GM12874 (cell line): Measurements from ENCODE around the gene ARHGEF37.

ENCODE experiments used
- TF ChIP-seq, protein P1 (sequence below): IDR thresholded peaks from 2 replicates; pipeline ENCODE4 v1.5.1; 2011; ENCODE audit warnings: low read depth, mild to moderate bottlenecking, control low read depth, low read length, moderate library complexity; ENCODE audit not compliant: insufficient read depth

Gene ARHGEF37

DNA sequence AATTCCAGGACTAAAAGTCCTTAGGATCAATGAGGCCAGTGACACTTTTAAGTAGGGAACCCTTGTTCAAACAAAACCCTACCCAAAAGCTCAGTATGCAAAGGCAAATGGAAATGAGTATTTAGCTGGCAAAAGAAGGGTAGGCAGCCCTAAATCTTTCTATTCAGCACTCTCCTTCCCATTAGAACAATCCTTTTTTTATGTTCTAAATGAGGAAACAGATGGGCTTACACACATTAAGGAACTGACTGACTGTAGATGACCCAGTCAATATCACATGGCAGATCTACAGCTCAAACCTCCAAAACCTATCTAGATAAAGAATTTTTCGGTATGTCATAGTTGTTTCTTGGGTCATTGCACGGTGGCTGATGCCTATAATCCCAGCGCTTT, 37.3 kb upstream of the ARHGEF37 start:
- TF ChIP-seq, protein P1, sequence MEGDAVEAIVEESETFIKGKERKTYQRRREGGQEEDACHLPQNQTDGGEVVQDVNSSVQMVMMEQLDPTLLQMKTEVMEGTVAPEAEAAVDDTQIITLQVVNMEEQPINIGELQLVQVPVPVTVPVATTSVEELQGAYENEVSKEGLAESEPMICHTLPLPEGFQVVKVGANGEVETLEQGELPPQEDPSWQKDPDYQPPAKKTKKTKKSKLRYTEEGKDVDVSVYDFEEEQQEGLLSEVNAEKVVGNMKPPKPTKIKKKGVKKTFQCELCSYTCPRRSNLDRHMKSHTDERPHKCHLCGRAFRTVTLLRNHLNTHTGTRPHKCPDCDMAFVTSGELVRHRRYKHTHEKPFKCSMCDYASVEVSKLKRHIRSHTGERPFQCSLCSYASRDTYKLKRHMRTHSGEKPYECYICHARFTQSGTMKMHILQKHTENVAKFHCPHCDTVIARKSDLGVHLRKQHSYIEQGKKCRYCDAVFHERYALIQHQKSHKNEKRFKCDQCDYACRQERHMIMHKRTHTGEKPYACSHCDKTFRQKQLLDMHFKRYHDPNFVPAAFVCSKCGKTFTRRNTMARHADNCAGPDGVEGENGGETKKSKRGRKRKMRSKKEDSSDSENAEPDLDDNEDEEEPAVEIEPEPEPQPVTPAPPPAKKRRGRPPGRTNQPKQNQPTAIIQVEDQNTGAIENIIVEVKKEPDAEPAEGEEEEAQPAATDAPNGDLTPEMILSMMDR = no peak

DNA sequence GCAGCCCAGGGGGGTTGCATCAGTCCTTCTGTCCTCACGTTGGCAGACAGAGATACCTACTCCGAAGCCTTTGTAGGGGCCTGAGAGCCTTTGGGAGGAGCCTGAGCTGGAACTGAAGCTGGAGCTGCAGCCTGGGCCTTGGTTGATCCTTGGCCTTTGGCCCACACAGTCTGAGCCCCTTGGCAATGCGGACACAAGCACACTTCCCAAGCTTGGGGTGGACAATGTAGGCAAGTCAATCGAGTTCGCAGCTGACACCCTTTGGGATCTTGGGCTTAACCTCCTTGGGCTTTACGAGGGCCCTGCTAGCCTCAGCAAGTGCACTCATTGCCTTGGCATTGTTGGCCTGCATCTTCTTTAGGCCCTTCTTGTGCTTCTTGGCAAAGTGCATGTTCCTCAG, 36.0 kb upstream of the ARHGEF37 start:
- TF ChIP-seq, protein P1 = no peak

DNA sequence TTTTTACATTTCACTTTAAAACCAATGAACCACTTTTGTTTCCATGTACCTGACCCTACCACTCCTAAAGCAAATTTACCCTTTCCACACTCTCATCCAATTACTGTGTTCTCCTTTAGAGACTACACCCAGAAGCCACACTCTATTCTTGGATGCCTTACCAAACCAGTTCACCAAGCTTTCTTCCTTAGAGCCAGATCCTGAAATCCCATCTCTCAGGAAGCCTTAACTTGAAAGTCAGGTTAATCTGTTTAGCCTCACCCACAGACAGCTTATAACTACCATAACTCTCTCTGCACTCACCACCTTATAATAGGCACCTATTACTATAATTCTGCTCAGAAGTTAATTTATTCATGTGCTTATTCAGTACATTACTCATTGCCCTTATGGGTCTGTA, 34.3 kb upstream of the ARHGEF37 start:
- TF ChIP-seq, protein P1 = no peak

DNA sequence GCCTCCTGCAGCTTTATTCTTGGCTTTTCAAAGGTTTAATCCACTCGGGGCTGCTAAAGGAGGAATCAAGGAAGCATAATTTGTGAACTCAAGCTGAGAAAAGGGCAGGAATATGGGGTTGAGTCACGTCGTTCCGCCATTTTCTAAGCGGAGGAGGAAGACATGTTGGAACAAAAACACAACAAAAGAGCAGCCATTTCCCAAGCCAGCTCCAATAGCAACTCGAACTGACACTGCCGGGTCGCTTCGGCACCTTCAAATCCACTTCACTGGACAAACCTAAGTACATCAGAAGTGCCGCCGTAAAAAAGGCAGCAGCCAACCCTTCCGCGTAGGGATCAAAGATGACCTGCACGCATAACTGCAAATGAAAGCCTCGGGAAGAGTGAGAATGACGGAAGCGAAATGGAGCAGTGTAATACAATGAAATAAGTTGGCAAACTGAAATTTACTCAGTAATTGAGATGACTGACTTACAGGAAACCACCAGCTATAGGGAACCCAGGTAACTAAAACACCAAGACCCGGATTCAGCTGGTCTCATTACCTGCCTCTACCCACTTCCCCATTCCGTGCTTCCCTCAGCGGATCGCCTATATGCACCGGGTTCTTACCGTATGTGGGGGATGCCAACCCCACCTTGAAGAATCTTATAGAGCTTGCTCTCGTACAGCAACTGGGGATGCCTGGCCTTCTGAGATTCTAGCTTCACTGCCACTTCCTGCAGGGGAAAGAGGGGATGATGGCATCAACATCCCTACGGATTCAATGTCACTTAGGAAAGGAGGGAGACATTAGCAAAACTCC, 31.6 kb upstream of the ARHGEF37 start:
- TF ChIP-seq, protein P1 = no peak

DNA sequence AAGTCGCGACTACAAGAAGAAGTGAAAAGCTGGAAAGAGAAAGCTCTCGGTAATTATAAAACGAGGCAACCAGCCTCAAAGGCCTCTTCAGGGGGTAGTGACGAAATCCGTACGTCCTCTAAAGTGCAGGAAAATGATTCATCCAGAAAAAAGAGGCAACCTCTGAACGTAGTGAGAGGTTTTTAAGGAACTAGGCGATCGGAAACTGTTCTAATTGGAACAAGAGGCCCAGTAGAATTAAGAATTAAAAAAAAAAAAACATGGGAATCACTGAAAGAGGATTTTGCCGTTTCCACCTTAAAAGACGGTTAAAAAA, 31.1 kb upstream of the ARHGEF37 start:
- TF ChIP-seq, protein P1 = no peak

DNA sequence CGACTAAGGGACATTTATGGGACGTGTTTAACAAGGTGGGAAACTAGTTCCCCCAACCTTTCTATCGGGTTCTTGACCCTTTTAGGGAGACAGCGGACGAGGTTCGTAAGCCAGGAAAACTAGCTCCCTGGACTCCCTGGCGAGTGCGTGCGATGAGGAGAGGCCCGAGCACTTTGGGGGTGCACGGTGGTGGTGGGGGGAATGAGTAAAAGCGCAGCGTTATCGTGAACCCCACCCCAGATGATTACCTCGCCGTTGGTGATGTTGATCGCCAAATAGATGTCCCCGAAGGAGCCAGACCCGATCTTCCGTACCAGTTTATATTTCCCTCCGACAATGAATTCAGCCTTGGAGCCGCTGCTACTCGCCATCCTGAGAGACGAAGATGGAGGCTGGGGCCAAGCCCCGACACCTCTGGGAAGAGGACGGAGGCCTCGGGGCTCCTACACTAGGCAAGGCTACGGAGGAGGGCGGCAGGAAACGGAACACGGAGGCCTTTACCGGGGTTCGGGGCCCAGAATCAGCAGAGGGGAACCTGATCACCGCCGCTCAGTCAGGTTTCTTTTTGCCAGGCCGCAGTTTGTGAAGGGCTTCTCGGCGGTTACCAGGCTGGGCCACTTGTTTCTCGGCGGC, 30.6 kb upstream of the ARHGEF37 start:
- TF ChIP-seq, protein P1 = no peak

DNA sequence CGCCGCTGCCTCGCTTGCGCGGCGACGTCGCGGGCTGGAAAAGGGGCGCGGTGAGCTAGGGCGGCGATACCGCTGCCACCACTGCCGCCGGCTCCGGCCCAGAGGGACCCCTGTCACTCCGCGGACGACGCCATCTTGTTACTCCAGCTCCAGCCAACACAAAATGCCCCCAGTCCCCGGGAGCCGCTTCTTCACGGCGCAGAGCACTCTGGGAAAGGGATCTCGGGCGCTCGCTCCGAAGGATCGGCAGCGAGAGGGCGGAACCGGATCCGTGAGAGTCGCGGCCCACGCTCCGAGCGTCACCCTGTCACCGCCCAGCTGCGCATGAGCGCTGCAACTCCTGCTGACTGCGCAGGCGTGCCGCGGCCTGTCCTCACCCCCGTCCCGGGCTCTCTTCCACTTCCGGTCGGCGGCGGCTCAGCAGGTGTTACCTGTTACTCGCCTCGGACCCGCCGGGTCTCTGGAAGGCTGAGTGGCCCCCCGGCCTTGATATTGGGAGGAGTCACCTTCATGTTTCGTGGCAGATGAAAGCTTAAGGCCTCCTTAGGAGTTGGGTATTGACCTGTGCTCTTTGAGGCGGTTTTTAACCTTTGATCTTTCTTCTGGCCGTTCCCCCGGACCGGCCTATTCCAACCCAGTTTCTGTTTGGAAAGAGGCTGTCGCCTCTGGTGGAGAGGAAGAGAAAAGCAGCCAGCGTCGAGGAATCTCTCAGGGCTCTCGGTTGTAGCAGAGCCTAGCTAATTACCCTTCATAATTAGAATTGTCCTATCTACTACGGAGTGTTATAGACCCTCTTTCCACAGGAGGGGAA, 29.9 kb upstream of the ARHGEF37 start, which contains the start of gene CSNK1A1:
Gene CSNK1A1, minus strand, starts transcription at position 213 of the 811 bp plus-strand sequence. CDS start 475 bp downstream, outside the sequence.
- TF ChIP-seq, protein P1 = peak; percentile 64
